DMS 273 (cell line): Measurements from ENCODE around the gene P2RY11.

Experiments used
- DNase-seq: peaks from one replicate; lab custom pipeline; 2025; ENCODE audit not compliant: unreplicated experiment; lab: John Stamatoyannopoulos, UW

P2RY11 gene

DNA sequence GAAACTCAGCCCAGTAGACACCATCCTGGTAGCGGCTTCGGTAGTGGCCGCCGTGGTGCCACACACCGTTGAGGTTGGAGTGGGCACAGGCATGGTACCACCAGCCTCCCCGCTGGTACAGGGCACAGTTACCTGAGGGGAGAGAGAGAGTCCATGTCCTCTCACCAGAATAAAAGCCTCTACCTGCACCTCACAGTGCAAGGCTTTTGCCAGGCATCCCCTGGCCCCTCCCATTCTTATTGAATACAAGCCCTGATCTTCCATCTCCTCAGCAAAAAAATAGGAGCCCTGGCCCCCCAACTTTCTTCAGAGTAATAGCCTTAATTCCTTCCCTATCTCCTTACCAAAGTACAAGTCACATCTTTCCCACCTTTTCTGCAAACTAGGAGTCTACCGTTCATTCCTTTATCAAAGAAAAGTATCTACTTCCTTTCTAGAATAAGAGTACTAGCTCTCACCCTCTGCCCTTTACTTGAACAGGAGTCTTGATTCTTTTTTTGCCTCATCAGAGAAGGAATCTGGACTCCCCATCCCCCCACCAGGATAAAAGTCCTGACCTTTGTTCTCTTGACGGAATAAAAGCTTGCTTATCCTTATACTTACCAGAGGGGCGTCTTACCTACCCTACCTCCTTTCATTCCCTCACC is 18.7 kb upstream of the P2RY11 start:
- DNase-seq: no peak

DNA sequence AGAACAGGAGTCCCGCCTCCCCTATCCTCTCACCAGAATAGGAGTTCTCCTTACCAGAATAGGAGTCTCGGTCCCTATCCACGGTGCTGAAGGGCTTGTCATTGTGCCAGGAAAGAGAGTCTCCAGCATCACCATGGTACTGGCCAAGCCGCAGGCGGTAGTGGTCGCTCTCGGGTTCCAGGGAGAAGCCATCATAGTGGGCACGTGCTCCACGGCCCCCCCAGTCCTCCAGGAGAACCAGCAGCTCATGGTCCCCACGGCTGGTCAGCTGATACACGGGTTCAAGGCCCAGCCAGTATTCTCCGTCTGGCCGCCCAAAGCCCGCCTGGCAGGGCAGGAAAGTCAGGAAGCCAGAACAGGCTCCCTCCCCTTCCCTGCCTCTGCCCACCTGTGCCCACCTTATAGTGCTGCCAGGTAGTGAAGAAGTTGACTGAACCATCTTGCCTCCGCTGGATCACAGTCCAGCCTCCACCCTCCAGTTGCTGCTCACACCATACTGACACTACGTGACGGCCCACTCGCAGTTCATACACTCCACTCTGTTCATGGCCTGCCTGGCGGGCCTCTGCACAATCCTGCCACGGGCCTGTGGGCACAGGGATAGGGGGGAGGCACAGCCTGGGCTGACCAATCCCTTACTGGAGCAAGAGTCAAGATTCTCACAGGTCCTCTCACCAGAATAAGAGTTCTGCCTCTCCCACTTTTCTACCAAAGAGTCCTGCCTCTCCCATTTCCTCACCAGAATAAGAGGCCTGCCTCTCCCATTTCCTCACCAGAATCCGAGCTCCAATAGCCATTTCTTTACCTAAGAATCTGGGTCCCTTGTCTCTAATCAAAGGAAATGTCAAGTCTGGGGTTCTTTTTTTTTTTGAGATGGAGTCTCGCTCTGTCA is 18.0 kb upstream of the P2RY11 start:
- no peak for DNase-seq

DNA sequence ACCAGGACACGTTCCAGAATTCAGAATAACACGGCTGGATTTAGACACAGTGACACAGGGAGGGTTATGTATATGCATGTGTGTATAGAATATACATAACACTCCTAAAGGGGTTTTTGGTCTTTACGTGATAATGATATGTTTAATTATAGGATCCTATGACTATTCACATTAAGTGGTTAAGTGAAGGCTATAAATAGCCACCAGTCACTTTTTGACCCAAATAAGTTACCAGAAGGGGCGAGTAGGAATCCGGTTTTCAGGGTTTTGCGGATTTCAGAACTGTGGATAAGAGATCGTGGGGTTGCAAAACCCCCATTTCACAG is 15.9 kb upstream of the P2RY11 start:
- DNase-seq: no peak

DNA sequence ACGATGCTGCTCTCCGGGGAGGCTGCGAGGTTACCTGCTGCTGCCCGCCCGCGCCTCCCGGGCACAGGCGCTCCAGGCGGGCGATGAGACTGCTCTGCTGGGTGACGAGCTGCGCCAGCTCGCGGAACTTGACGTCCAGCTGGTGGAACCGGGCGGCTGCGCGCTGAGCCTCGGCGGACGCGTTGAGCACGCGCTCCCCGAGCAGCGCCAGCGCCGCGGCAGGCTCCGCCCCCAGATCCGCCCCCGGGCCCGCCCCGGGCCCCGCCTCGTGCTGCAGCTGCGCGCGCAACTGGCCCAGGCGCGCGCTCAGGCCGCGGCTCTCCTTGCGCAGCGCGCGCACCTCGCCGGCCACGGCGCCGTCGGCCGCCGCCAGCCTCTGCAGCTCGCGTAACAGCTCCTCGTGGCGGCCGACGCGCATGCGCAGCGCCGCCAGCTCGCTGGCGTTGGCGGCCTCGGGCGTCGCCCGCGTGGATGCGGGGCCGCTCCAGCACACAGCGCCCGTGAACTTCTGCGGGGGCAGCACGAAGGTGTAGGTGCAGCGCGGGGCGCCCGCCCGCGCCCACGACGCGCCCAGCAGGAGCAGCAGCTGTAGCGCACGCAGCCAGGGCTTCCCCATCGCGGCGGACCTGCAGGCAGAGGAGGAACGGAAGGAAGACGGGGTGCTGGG is 15.4 kb upstream of the P2RY11 start:
- peak; percentile 97 for DNase-seq

DNA sequence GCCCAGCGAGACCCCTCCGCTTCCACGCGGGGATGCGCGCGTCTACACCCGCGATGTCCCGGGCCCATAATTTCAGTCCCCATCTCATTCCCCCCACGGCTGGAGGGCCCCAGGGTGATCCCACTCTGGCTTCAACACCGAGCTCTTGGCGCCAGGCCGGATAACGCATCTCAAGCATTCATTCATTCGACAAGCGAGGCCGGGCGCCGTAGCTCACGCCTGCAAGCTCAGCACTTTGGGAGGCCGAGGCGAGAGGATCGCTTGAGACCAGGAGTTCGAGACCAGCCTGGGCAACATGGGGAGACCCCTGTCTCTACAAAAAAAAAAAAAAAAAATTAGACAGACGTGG is 14.9 kb upstream of the P2RY11 start:
- DNase-seq: peak; percentile 59

DNA sequence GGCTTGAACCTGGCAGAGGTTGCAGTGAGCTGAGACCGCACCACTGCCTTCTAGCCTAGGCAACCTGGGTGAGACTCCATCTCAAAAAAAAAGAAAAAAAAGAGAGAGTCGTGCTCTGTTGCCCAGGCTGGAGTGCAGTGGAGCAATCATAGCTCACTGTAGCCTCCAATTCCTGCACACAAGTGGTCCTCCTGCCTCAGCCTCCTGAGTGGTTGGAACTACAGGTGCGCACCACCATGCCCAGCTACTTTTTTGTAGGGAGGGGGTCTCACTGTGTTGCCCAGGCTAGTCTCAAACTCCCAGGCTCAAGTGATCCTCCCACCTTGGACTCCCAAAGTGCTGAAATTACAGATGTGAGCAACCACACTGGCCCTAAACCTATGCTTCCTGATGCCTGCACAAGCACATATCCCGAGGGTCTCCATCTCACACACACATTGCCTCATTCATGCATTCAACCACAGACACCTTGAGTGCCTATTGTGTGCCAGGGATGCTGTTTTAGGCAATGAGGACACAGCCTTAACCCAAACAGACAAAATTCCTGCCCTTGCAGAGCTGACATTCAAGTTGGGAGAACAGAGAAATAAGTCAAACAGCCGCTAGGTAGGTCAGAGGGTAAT is 11.2 kb upstream of the P2RY11 start:
- DNase-seq: no peak

DNA sequence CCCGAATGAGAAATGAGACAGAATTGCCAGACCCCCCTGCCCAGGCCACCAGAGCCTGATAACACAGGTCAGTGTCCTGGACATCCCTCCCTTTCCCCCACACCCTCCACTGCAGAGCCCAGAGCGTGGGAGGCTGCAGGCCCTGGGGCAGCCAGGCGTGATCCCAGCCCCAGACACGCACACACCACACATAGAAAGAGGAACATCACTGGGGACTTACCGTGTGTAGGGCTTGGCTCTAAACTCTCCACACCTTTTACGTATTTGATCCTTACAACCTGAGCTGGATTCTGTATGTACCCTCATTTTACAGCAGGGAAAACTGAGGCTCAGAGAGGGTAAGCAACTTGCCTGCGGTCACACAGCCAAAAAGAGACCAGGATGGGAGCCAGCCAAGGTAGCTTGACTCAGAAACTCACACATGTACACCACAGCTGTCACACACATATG is 8.7 kb upstream of the P2RY11 start:
- no peak for DNase-seq

DNA sequence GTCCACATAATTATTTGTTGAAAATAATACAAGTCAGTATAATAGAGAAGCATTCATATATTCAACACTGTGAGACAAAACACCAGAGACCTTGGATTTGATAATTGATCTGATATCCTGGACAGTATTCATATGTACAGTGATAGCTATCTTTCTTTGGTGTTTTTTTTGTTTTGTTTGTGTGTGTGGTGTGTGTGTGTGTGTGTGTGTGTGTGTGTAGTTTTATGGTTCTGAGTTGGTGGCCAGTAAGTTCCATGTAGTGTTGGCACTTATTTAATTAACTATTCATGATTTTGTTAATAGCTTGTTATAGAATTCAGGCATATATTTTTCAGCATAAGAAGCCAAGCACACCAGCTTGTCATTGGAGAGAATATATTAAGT is 7.4 kb upstream of the P2RY11 start:
- no peak for DNase-seq

DNA sequence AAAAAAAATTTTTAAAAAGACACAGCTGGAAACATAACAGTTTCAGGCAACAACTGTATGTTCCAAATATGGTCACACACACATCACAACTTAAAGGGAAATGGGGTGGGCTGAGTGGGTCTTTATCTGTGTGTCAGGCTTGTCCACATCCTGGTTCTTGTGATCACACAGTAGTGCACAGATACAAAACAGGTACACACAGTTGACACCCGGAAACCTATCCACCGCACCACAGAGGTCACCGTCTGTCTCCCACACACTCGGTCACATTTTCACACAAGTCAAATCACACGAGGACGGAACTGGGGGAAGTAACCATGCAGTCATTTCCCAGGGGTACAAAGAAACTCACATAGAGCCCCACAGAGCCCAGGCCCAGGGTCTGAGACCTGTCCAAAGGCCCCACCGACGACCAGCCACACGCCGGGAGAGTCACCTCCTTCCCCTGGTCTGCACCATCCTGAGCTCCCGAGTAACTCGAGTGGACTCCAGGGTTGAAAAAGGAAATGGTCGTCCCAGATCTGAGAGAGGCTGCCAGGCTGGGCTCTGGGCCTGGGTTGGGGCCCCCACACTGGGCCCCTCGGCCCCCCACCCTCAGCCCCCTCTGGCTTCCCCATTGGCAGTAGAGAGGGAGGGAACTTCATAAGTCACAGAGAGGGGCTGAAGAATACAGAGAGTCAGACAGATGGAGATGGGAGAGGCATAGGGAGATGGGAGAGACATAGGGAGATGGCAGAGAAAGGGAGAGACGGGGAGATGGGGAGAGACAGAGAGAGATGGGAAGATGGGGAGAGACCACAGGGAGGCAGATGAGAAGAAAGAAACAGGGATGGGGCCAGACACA is 6.6 kb upstream of the P2RY11 start:
- no peak for DNase-seq

DNA sequence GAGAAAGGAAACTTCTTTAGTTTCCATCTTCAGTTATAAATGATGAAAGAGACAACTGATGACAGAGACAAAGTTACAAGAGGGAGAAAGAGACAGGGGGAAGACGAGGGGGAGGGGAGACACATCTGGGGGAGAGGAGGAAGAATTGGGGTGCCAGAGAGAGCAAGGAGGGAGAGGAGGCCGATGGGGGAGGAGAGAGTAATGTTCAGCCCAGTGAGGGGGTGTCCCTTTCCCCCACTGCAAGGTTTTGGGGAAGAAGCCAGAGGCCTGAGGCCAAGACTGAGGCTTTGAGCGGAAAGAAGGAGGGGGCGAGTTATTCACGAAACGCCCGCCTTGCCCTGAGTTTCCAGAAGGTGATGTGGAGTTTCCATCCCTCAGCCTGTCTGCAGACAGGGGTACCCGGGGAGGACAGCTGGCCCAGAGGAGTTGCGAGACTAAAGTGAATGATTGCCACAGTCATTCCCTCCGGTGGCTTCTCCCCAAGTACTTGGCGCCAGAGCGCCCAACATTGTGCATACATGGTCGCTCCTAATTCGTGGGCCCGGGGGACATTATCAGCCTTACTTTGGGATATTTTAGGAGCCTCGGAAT is 5.9 kb upstream of the P2RY11 start:
- no peak for DNase-seq

DNA sequence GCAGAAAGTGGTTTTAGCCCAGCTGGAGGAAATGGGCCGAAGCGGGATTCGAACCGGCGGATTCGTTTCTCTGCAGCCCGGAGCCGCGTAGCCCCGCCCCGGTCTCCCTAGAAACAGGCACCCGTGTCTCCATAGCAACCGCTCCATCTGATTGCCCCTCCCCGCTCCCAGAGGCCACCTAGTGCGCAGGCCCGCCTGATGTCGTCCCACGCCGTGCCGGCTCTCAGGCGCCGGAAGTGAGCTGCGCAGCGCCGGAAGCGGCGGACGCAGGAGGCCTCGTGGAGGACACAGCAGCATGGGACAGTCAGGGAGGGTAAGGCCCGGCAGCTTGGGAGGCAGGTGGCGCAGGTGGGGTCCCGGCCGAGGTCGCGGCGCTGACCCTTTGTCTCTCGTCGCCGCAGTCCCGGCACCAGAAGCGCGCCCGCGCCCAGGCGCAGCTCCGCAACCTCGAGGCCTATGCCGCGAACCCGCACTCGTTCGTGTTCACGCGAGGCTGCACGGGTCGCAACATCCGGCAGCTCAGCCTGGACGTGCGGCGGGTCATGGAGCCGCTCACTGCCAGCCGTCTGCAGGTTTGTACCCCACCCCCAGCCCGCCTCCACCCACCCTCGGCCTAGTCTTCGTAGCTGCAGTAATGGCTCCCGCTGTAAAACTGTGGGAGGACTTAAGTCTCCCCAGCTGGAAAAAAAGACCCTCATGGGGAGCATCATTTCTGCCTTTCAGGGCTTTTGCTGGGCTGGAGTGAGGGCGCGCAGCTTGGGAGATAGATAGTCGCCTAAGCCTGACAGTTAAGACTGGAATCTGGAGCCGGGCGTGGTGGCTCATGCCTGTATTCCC is 5.2 kb upstream of the P2RY11 start, which contains the start of gene PPAN:
PPAN (plus strand) TSS at position 263 of the 837 bp plus-strand sequence; CDS start at position 296, 33 bp downstream.
- peak; percentile 99 for DNase-seq

DNA sequence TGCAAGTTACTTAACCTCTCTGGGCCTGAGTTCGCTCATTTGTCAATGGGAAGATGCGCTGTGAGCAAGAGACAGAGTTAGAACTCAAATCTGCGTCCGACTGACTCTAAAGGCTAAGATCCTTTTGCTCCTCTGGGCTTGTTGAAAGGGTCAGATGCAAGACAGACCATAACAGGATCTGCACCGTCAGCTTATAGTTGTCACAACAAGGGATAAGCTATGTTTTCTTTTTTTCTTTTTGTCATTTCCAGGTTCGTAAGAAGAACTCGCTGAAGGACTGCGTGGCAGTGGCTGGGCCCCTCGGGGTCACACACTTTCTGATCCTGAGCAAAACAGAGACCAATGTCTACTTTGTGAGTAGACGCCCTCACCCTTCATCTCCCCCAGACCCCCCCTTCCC is 4.2 kb upstream of the P2RY11 start:
- no peak for DNase-seq

DNA sequence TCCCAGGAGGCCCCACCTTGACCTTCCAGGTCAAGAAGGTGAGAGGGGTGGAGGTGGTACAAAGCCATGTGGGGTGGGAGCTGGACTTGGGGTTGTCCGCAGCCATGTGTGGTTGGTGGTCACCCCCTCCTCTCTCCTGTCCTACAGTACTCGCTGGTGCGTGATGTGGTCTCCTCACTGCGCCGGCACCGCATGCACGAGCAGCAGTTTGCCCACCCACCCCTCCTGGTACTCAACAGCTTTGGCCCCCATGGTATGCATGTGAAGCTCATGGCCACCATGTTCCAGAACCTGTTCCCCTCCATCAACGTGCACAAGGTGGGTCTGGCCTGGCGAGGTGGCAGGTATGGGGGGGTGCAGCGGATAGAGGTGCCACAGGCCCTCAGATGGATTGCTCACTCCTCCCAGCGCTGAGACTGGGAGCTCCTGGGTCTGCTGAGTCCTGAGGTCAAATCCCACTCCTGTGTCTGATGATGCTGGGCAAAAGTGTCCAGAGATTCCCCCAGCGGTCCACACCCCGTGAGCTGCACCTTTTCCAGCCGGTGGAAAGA is 3.6 kb upstream of the P2RY11 start:
- no peak for DNase-seq

DNA sequence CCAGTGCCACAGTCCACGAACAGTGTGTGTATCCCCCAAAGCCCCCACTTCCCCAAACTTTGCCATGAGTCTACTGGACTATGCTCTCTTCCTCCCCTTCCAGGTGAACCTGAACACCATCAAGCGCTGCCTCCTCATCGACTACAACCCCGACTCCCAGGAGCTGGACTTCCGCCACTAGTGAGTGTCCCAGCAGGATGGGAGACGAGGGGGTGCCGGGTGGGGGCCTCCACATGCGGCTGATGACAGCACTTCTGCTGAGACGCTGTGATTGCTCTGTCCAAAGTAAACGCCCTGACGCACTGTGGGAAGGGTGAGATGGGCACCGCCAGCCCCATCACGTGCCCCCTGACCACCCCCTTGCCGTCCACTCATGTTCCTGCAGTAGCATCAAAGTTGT is 2.0 kb upstream of the P2RY11 start:
- DNase-seq: no peak

DNA sequence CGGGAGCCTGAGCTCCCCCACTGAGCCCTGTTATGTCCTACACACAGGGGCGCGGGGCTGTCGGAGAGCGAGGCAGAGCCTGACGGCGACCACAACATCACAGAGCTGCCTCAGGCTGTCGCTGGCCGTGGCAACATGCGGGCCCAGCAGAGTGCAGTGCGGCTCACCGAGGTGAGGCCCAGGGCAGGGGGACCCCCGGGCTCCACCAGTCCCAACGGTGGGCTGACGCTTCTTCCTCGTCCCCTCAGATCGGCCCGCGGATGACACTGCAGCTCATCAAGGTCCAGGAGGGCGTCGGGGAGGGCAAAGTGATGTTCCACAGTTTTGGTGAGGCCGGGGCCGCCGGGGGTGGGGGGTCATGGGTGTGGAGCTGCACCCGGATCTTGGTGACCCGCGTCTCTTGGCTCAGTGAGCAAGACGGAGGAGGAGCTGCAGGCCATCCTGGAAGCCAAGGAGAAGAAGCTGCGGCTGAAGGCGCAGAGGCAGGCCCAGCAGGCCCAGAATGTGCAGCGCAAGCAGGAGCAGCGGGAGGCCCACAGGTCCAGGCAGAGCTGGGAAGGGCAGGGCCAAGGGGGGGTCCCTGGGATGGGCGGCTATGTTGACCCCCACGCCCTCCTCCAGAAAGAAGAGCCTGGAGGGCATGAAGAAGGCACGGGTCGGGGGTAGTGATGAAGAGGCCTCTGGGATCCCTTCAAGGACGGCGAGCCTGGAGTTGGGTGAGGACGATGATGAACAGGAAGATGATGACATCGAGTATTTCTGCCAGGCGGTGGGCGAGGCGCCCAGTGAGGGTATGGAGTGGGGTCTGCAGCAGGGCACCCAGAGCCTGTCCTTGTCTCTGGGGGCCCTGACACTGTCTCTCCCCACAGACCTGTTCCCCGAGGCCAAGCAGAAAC is 1.2 kb upstream of the P2RY11 start:
- DNase-seq: no peak

DNA sequence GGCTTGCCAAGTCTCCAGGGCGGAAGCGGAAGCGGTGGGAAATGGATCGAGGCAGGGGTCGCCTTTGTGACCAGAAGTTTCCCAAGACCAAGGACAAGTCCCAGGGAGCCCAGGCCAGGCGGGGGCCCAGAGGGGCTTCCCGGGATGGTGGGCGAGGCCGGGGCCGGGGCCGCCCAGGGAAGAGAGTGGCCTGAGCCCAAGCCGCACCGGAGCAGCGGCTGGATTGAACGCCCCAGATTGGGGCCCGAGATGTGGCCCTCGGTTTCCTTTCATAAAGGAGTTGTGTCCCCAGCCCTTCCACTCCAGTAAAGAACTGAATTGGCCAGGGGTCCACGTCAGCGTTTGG is 548 bp upstream of the P2RY11 start:
- DNase-seq: no peak

DNA sequence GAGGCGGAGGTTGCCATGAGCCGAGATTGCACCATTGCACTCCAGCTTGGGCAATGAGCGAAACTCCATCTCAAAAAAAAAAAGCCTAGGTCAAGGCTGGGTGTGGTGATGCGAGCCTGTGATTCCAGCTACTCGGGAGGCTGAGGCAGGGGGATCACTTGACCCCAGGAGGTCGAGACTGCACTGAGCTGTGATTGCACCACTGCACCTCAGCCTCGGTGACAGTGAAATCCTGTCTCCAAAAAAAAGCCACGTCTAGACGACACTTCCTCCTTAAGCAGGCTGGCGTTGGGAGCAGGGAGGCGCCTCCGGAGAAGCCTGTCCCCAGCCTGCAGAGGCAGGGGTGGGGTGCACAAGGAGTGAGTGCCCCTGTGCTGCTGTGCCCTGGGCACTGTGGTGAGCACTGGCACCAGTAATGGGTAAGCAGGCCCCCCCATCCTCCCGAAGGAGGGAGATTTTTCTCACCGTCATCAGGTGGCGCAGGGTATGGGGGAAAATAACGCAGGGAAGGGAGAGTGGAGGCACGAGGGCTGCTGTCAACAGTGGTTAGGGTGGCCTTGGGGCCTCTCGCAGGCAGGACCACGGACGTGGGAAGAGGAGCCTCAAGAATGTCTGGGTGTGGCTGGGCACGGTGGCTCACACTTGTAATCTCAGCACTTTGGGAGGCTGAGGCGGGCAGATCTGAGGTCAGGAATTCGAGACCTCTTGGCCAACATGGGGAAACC is 706 bp downstream of the P2RY11 start:
- DNase-seq: peak; percentile 69
